Ascending aorta (tissue), 2 donors: ENCODE data around the gene CNGB1. TPM values are rescaled to one million over a fixed set of nuclear protein-coding genes. Genes with fewer than 3 reads are reported as not detected.

Source experiments
- DNase-seq, 2 donors: peaks; one replicate each; pipeline ENCODE4 v3.0.0-alpha.2; 2019; ENCODE audit warnings: low spot score in 2 of 2
- H3K27ac ChIP-seq, 2 donors: fragments of 200-600 bp; sonication (generic); one replicate each; pipeline ENCODE4 v1.5.1; 2016 to 2017; ENCODE audit warnings: mild to moderate bottlenecking in 1 of 2
- H3K27me3 ChIP-seq: fragments of 200-600 bp; sonication (generic); one replicate; pipeline ENCODE4 v1.5.1; 2017
- H3K36me3 ChIP-seq, 2 donors: fragments of 200-600 bp; sonication (generic); one replicate each; pipeline ENCODE4 v1.5.1; 2016
- H3K4me1 ChIP-seq, 2 donors: fragments of 200-600 bp; sonication (generic); one replicate each; pipeline ENCODE4 v1.5.1; 2016 to 2017; ENCODE audit warnings: mild to moderate bottlenecking in 1 of 2
- H3K4me3 ChIP-seq, 2 donors: fragments of 200-600 bp; sonication (generic); one replicate each; pipeline ENCODE4 v1.5.1; 2016 to 2017; ENCODE audit warnings: mild to moderate bottlenecking in 1 of 2
- H3K9me3 ChIP-seq, 2 donors: fragments of 200-600 bp; sonication (generic); one replicate each; pipeline ENCODE4 v1.5.1; 2016
- CTCF ChIP-seq, 3 experiments: fragments of 200-600 bp in 2 of 3; fragments of 450-650 bp in 1 of 3; sonication (generic) in 2 of 3; IDR thresholded peaks; one replicate each; pipeline ENCODE4 v1.5.1; 2016 to 2019; ENCODE audit warnings: antibody characterized with exemption in 3 of 3, mild to moderate bottlenecking in 1 of 3, moderate library complexity in 1 of 3
- intact Hi-C: fragments of 100-400 bp; cut with DNase I; formaldehyde crosslinking; loops from one replicate; pipeline ENCODE4 v1.15.1; 2023
- total RNA-seq: library from RNA; depleted of rRNA; stranded (reverse); fragments of >200 nt; gene quantifications from one replicate; pipeline ENCODE4 v1.1.0, GENCODE V29; 2016

CNGB1 gene
- not detected for total RNA-seq

- H3K4me1 ChIP-seq = no peaks in the 10 kb centered on the region
- no peaks in the 10 kb centered on the region for H3K9me3 ChIP-seq
- H3K4me3 ChIP-seq = no peak within 1 kb of the TSS
- H3K27me3 ChIP-seq = no peaks in the 10 kb centered on the region
- no peak within 1 kb of the TSS for H3K27ac ChIP-seq
- H3K36me3 ChIP-seq = no peaks in the 10 kb centered on the region
- TF ChIP-seq CTCF (IDR thresholded peaks at IDR 0.05) = no peak
- intact Hi-C loops = no loop called here
- DNase-seq = no peak
These were observed at the start of gene CNGB1 for GRCh38 chr16:57970970-57971369. Gene CNGB1 (minus strand): TSS chr16:57971128. CDS start chr16:57967286, 3,842 bp downstream.

- TF ChIP-seq CTCF (IDR thresholded peaks at IDR 0.05) = no peak
- DNase-seq = no peak
- Histone ChIP-seq H3K36me3 (peaks cover 14% of the 10 kb centered on the region in 2 donors), H3K4me1 (peaks cover 4 to 8% of the 10 kb centered on the region in 2 donors), H3K27ac (no peak overlapping the region), H3K4me3 (no peak overlapping the region), H3K27me3 (no peaks in the 10 kb centered on the region), H3K9me3 (no peaks in the 10 kb centered on the region)
- intact Hi-C loops = loop anchor here (10.0 kb wide), 2 partner anchors 235 to 465 kb away; no protein-coding TSS in a partner anchor
These were observed 49.1 kb upstream of the CNGB1 start for GRCh38 chr16:58019866-58020538.

- peaks cover 16 to 17% of the 10 kb centered on the region in 2 donors for H3K36me3 ChIP-seq
These were observed 47.9 kb upstream of the CNGB1 start for GRCh38 chr16:58018803-58019202.

GRCh38 chr16:58016840-58017446, 46.0 kb upstream of the CNGB1 start:
- Histone ChIP-seq H3K9me3 (no peaks in the 10 kb centered on the region), H3K27ac (no peak overlapping the region), H3K27me3 (no peaks in the 10 kb centered on the region), H3K4me3 (no peak overlapping the region), H3K4me1 (no peaks in the 10 kb centered on the region), H3K36me3 (peaks cover 29 to 31% of the 10 kb centered on the region in 2 donors)
- TF ChIP-seq CTCF (IDR thresholded peaks at IDR 0.05) = no peak
- no peak for DNase-seq
- intact Hi-C loops = no loop called here

More at GRCh38 chr16:58018803-58019202, 47.9 kb upstream of the CNGB1 start:
- no peak for TF ChIP-seq CTCF (IDR thresholded peaks at IDR 0.05)
- H3K27me3 ChIP-seq = no peaks in the 10 kb centered on the region
- DNase-seq = no peak
- H3K9me3 ChIP-seq = no peaks in the 10 kb centered on the region
- peaks cover 0 to 5% of the 10 kb centered on the region in 2 donors for H3K4me1 ChIP-seq
- intact Hi-C loops = no loop called here
- no peak overlapping the region for H3K4me3 ChIP-seq
- H3K27ac ChIP-seq = no peak overlapping the region

GRCh38 chr16:58013201-58013956, 42.5 kb upstream of the CNGB1 start:
- Histone ChIP-seq H3K27me3 (no peaks in the 10 kb centered on the region), H3K9me3 (no peaks in the 10 kb centered on the region), H3K4me3 (no peak overlapping the region), H3K4me1 (no peaks in the 10 kb centered on the region), H3K36me3 (peaks cover 34 to 47% of the 10 kb centered on the region in 2 donors), H3K27ac (no peak overlapping the region)
- intact Hi-C loops = no loop called here
- no peak for DNase-seq
- no peak for TF ChIP-seq CTCF (IDR thresholded peaks at IDR 0.05)
